Eye (tissue), 1 donor: Measurements from ENCODE around the gene PCDHA1.

Experiments
- DNase-seq: peaks from one replicate; pipeline ENCODE4 v3.0.0-alpha.2; 2015

The PCDHA1 gene

GRCh38 chr5:140926443-140927227 is 140.7 kb downstream of the PCDHA1 start:
- DNase-seq: peak; percentile 95

GRCh38 chr5:140927228-140927573 is 141.3 kb downstream of the PCDHA1 start:
- DNase-seq: no peak

- no peak for DNase-seq
Measured at GRCh38 chr5:140934964-140935606, 149.1 kb downstream of the PCDHA1 start.

- no peak for DNase-seq
Measured at GRCh38 chr5:140946578-140946977, 160.6 kb downstream of the PCDHA1 start.

- DNase-seq: no peak
Measured at GRCh38 chr5:140951636-140952035, 165.7 kb downstream of the PCDHA1 start.

DNA sequence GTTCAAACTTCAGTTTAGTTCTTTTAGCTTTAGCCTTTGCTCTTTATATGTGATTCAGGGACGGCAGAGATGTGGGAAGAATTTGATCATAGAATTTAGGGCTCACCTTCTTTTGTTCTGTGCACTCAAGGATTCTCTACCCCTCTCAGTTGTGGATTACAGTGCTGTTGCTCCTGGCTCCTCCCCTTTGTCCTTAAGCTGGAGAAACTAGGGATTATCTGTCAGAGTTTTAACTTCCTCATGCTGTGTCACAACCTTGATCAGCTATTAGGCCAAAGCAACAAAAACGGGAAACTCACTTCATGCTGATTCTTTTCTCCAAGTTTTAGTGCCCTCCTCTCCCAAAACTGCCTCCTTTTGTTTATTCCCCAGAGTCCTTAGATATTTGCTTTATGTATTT is 167.3 kb downstream of the PCDHA1 start:
- DNase-seq: no peak

DNA sequence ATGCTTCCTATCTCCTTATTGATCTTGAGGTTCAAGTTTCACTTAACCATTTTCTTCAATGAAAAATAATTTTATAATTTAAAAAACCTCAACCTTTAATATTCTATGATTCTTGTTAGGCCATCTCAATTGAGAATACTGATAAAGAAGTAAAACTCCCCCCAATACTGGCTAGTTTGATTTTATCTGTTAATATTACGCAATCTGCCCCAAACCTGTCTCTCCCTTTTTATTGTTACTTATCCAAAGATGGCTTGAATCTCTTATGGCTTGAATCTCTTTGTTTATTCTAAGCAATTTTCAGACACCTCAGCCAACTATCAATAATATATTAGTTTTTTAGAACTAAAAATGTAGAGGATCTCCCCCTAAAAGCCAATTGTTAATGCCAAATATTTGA is 176.2 kb downstream of the PCDHA1 start:
- no peak for DNase-seq

DNA sequence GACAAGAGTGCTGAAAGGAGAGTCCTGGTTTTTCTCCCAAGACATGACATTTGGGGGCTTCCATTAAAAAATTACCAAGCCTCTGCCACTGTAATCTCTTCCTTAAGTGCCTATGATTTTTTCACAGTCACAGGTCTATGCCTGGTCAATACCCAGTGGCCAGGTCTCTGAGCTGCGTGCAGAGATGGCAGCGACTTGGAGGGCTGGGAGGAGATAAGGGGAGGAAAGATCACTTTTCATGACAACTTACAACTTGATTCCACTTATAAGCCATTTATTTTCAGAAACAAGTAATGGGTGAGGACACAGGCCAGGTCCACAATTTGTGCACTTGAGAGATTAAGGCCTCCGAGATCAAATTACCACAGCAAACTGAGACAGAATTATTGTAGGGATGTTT is 178.4 kb downstream of the PCDHA1 start:
- DNase-seq: no peak

GRCh38 chr5:140965905-140966292 is 180.0 kb downstream of the PCDHA1 start:
- no peak for DNase-seq

GRCh38 chr5:140966293-140967225 is 180.6 kb downstream of the PCDHA1 start, which contains the start of gene PCDHAC2:
Gene PCDHAC2, plus strand, starts transcription at chr5:140966476. Its CDS starts 291 bp downstream, at chr5:140966767.
- peak; percentile 91 for DNase-seq

GRCh38 chr5:140967226-140967893 is 181.4 kb downstream of the PCDHA1 start:
- no peak for DNase-seq

DNA sequence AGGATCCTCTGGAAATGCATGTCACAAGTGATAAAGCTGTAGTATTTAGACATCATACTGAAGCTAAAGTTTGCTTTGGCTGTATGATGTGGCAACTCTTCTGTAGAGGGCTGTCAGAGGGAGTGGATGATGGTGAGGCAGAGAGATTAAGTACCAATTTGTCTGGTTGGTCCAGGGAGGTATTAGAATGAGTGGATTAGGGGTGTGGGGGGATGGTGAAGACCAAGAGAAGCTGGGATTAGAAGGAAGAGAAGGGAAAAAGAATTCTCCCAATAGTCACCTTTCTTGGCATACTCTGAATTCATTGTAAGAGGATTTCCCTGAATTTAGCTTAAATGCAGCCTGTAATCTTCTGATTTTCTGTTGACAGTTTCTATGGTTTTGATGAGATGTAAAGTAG is 183.9 kb downstream of the PCDHA1 start:
- DNase-seq: no peak

DNA sequence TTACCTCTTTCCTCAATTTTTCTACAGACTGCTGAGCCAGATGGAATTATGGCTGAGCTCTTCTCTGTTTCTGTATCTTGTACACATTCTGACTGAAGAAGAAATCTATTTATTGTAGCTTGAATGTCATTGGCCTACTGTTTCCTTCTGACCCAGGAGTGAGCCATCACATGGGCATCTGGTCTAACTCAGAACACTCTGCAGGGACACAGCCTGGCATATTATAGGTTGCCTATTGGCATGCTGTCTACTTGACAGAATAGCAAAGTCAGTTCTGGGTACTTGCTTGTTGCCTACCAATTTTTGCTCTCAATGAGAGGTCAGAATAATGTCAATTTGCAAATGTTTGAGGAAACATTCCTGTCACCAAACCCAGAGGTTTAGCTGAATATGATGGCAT is 187.6 kb downstream of the PCDHA1 start:
- no peak for DNase-seq

DNA sequence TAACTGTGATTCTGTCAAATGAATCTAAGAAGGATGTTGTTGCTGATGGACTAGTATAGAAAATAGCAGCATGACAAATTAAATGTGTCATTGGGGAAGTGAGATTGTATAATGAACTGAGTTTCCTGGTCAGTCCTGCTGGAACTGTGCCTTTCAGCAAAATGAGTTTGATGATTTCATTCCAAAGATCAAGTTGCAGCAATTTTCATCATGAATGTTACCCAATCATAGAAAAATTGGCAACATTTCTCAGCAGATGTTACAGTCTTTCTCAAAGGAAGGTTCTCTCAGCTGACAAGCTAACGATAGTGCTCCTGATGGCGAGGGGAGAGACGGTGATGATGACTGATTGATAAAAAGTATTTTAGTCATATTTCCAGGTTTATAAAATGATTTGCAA is 191.1 kb downstream of the PCDHA1 start:
- no peak for DNase-seq

DNA sequence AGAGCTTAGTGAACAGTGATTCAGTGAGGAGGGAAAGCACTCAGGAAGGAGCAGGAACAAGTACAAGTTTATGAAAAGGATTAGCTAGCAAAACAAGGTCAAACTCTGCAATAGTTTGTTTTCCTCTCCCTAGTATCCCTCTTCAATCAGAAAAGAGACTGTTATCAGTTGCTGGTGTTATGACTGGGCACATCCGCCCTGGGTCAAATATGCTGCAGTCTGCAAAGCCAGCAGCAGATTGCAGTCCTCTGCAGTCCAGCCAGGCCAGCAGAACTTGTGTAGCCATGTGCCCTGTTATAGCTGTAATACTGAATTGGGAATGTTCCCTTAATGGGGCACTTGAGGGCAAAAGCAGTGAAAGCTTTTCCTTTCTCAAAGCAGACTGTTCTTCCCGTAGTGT is 192.3 kb downstream of the PCDHA1 start:
- no peak for DNase-seq

DNA sequence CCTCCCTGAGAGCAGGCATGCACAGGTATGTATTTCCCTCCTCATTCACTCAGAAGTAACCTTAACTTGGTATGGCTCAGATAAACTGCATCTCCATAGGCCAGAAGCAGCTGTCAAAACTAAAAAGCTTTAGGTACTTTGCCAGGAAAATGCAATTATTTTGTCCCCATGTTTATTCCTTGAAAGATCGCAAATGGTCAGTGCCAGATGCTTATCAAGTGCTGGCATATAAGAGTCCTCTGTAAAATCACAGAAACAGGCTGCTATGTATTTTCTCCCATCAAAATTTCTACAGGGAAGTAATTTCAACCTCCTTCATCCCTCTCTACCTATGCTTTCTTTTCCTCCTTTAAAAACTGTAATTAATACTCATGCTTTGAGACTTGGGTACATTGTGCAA is 193.0 kb downstream of the PCDHA1 start:
- DNase-seq: no peak

GRCh38 chr5:140982083-140982716 is 196.3 kb downstream of the PCDHA1 start:
- DNase-seq: peak; percentile 20

DNA sequence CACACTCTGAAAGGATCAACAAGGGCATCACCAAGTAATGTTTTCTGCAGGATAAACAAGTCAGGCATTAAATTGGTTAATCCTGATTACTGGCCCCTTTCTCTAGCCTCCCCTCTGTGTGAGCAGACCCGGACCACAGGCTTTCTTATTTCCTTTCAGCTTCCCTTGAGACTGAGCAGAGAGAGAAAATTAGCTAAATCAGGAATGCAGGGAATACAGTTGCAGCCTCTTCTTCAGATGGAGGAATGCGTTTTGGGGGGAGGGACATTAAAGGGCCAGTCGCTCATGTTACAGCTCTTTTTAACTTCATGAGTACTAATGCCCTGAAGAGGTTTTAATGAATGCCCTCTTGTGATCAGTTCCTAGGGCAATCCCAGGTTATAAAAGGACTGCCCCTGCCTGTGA is 200.2 kb downstream of the PCDHA1 start:
- DNase-seq: peak; percentile 77

DNA sequence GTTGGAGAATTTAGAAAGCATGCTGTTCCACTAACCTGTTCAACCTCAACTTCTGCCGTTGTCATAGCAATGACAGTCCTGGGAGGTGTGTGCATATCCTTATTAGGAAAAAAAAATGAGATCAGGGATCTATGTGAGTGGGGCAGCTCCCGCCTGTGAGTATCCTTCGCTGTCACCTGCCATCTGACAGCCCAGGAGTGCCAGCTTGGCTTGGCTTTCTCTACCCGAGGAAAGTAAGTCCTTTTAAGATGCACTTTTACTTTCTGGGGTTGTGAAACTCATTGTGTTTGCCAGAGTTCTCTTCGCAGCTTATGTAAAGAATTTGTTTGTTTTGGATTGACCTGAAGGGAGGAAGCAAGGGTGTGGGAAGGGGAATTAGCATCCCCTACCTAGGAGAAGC is 202.2 kb downstream of the PCDHA1 start:
- DNase-seq: peak; percentile 20

DNA sequence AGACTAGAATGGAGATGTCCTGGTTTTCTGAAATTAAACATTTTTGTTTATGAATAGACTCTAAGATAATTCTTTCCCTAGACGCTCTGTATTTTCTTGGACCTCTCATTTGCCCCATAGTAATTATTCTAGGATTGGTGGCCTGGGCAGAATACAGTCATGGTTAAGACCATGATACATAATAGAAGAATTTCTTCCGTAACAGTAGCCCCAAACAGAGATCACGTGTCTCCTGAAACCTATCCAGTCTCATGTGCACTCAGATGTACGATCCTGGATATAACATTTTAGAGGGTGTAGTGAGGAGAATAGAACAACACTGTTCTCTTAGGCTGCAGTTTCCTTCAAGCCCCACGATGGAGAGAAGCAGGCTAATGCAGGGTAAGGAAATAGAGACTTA is 202.7 kb downstream of the PCDHA1 start:
- no peak for DNase-seq

DNA sequence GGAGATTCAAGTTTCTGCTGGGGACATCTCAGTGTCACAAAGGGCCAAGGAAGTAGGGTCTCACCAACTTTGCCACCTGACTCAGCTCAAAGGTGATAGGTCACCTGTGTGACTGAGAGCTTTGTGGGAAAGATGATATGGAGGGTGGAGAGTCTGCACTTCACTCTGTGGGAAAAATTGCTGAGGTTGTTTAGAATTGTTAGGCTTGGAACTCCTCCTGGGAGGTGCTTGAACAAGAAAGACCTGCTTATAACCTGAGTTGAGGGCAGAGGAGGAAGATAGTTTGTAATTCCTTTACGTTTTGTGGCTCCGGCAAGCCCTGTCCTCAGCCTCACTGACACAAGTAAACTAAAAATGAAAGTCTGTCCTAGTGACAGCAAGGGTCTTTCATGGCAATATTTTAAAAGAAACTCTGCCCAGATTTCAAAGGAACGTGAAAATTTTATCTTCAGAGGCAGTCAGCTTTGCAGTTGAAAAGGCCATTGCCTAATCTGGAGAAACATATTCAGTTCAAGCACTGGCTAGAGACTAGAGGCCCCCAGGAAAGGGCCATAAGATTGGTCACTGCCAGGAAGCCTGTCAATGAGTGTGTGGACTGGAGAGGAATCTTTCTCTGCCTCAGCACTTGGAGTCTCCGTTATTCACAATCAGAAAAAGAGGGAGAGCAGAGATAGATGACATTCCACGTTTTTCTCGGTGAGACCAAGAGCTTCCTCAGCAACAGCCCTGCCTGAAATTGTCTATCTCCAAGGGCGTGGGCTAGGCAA is 203.5 kb downstream of the PCDHA1 start:
- DNase-seq: no peak

DNA sequence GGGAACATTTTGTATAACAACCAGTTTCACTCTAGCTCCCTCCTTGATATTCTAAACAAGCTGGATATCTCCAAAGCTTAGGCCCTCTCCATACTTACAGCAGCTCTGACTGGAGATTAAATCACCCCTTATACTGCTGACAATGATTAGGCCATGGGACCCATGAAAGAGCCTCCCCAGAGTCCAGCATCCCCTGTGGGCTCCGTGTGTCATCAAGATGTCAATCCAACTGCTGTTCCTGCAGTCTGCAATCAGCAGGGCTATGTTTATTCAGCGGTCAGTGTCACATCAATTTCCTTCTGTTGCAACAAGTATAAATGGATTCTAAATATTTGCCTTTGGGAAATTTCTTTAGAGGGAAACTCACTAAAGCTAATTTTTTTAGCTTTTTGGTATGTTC is 206.9 kb downstream of the PCDHA1 start:
- no peak for DNase-seq
